ENCODE measurements around the gene SNAPC3. TPM values are rescaled to one million over a fixed set of nuclear protein-coding genes. Genes with fewer than 3 reads are reported as not detected.
"Not testable (repeated sequence)": the region's sequence is repeated elsewhere in the genome, so short reads cannot be mapped to it uniquely, and the experiment has no call there.

The SNAPC3 gene
- total RNA-seq, 5 donors from 2014 or later (not counting 1 experiment from before 2014, with no cell fraction given) = 11.3 to 32.4 (median 25.6) TPM

GRCh38 chr9:15427702-15428101 lies 5.0 kb downstream of the SNAPC3 start:
- CTCF ChIA-PET = interaction anchor here in 1 of 2 donors (1.1 kb wide), 1 partner anchor 215 kb away, joined by 3 read pairs; no protein-coding TSS in a partner anchor
- not testable (repeated sequence) for H3K27ac ChIP-seq (ENCODE audit: low read length); ATAC-seq (replicated peaks in 1 of 4); H3K27me3 ChIP-seq (replicated peaks in 1 of 2; ENCODE audit: control insufficient read depth in 2 of 2, extremely low read depth in 1 of 2, insufficient read depth in 2 of 2, low read length in 1 of 2); H3K4me3 ChIP-seq (ENCODE audit: control insufficient read depth in 1 of 2, extremely low read depth in 1 of 2, low read length in 1 of 2); H3K27ac Mint-ChIP-seq; H3K27me3 Mint-ChIP-seq; H3K4me3 Mint-ChIP-seq; H3K9me3 ChIP-seq; DNase-seq; H3K9me3 Mint-ChIP-seq
- Histone ChIP-seq H3K36me3 (ENCODE audit: control insufficient read depth in 2 of 2, extremely low read depth in 1 of 2, insufficient read depth in 1 of 2, low read length in 1 of 2) (peaks cover 4 to 29% of the 10 kb centered on the region in 2 donors), H3K4me1 (ENCODE audit: control insufficient read depth in 1 of 2, extremely low read depth in 1 of 2, insufficient read depth in 2 of 2, low read length in 2 of 2) (peaks cover 11 to 23% of the 10 kb centered on the region in 2 experiments)
- H3K36me3 Mint-ChIP-seq = peaks cover 41% of the 10 kb centered on the region
- POLR2A ChIA-PET = interaction anchor here (0.7 kb wide), 2 partner anchors 77 to 143 kb away, joined by 9 read pairs; no protein-coding TSS in a partner anchor
- WGBS (ENCODE audit: insufficient coverage) = no CpG with 5 or more reads among the region's 7 CpGs
- H3K4me1 Mint-ChIP-seq = peaks cover 66 to 79% (median 67%) of the 10 kb centered on the region in 3 donors

GRCh38 chr9:15430920-15431844 lies 8.5 kb downstream of the SNAPC3 start:
- no peak overlapping the region for H3K27ac ChIP-seq (ENCODE audit: low read length)
- H3K27ac Mint-ChIP-seq = peak overlapping the region; percentile 44 to 77
- no peak for DNase-seq

GRCh38 chr9:15433191-15433590 lies 10.5 kb downstream of the SNAPC3 start:
- WGBS (ENCODE audit: insufficient coverage) = no CpG with 5 or more reads among the region's 4 CpGs
- POLR2A ChIA-PET = interaction anchor here (0.7 to 1.0 kb wide), 2 partner anchors 9 to 79 kb away, joined by 3 read pairs; no protein-coding TSS in a partner anchor
- Histone ChIP-seq H3K27ac (ENCODE audit: low read length) (no peak overlapping the region), H3K36me3 (ENCODE audit: control insufficient read depth in 2 of 2, extremely low read depth in 1 of 2, insufficient read depth in 1 of 2, low read length in 1 of 2) (peaks cover 7 to 26% of the 10 kb centered on the region in 2 donors), H3K4me1 (ENCODE audit: control insufficient read depth in 1 of 2, extremely low read depth in 1 of 2, insufficient read depth in 2 of 2, low read length in 2 of 2) (no peaks in the 10 kb centered on the region), H3K27me3 (replicated peaks in 1 of 2; ENCODE audit: control insufficient read depth in 2 of 2, extremely low read depth in 1 of 2, insufficient read depth in 2 of 2, low read length in 1 of 2) (no peaks in the 10 kb centered on the region), H3K9me3 (no peaks in the 10 kb centered on the region), H3K4me3 (ENCODE audit: control insufficient read depth in 1 of 2, extremely low read depth in 1 of 2, low read length in 1 of 2) (no peak overlapping the region)
- no peak overlapping the region for H3K4me3 Mint-ChIP-seq
- ATAC-seq (replicated peaks in 1 of 4) = no peak
- H3K36me3 Mint-ChIP-seq = peaks cover 59% of the 10 kb centered on the region
- no peak for DNase-seq
- CTCF ChIA-PET = interaction anchor here in 1 of 2 donors (0.7 to 0.8 kb wide), 2 partner anchors 27 to 66 kb away, joined by 3 read pairs; no protein-coding TSS in a partner anchor
- H3K27me3 Mint-ChIP-seq = no peaks in the 10 kb centered on the region
- H3K27ac Mint-ChIP-seq = no peak overlapping the region
- H3K4me1 Mint-ChIP-seq = peaks cover 55 to 66% (median 63%) of the 10 kb centered on the region in 3 donors
- H3K9me3 Mint-ChIP-seq = no peaks in the 10 kb centered on the region

More at GRCh38 chr9:15430920-15431844, 8.5 kb downstream of the SNAPC3 start:
- H3K27me3 ChIP-seq (replicated peaks in 1 of 2; ENCODE audit: control insufficient read depth in 2 of 2, extremely low read depth in 1 of 2, insufficient read depth in 2 of 2, low read length in 1 of 2) = no peaks in the 10 kb centered on the region
- H3K36me3 Mint-ChIP-seq = peaks cover 46% of the 10 kb centered on the region
- POLR2A ChIA-PET = no interaction called here
- WGBS (ENCODE audit: insufficient coverage) = 75% methylated on average over 2 of the region's 5 CpGs
- no peaks in the 10 kb centered on the region for H3K9me3 ChIP-seq
- H3K27me3 Mint-ChIP-seq = no peaks in the 10 kb centered on the region
- H3K4me3 Mint-ChIP-seq = no peak overlapping the region
- no peak for ATAC-seq (replicated peaks in 1 of 4)
- peaks cover 53 to 64% (median 57%) of the 10 kb centered on the region in 3 donors for H3K4me1 Mint-ChIP-seq
- H3K4me1 ChIP-seq (ENCODE audit: control insufficient read depth in 1 of 2, extremely low read depth in 1 of 2, insufficient read depth in 2 of 2, low read length in 2 of 2) = peaks cover 0 to 7% of the 10 kb centered on the region in 2 experiments
- H3K9me3 Mint-ChIP-seq = no peaks in the 10 kb centered on the region
- H3K4me3 ChIP-seq (ENCODE audit: control insufficient read depth in 1 of 2, extremely low read depth in 1 of 2, low read length in 1 of 2) = no peak overlapping the region
- CTCF ChIA-PET = interaction anchor here in 1 of 2 donors (0.6 kb wide), 1 partner anchor 73 kb away, joined by 3 read pairs; no protein-coding TSS in a partner anchor
- H3K36me3 ChIP-seq (ENCODE audit: control insufficient read depth in 2 of 2, extremely low read depth in 1 of 2, insufficient read depth in 1 of 2, low read length in 1 of 2) = peaks cover 4 to 31% of the 10 kb centered on the region in 2 donors

- H3K9me3 ChIP-seq = no peaks in the 10 kb centered on the region
- no peaks in the 10 kb centered on the region for H3K4me1 ChIP-seq (ENCODE audit: control insufficient read depth in 1 of 2, extremely low read depth in 1 of 2, insufficient read depth in 2 of 2, low read length in 2 of 2)
- Mint-ChIP-seq H3K4me3 (no peak overlapping the region), H3K27me3 (no peaks in the 10 kb centered on the region), H3K27ac (no peak overlapping the region), H3K36me3 (peaks cover 61% of the 10 kb centered on the region), H3K4me1 (peaks cover 55 to 66% (median 65%) of the 10 kb centered on the region in 3 donors), H3K9me3 (no peaks in the 10 kb centered on the region)
- ChIA-PET CTCF (interaction anchor here in 1 of 2 donors (0.7 kb wide), 1 partner anchor 65 kb away, joined by 3 read pairs; no protein-coding TSS in a partner anchor), POLR2A (interaction anchor here in 1 of 2 donors (0.7 kb wide), 2 partner anchors 78 to 172 kb away, joined by 3 read pairs; no protein-coding TSS in a partner anchor)
- H3K27ac ChIP-seq (ENCODE audit: low read length) = no peak overlapping the region
- no CpG with 5 or more reads among the region's 3 CpGs for WGBS (ENCODE audit: insufficient coverage)
- no peak for ATAC-seq (replicated peaks in 1 of 4)
- DNase-seq = no peak
- H3K4me3 ChIP-seq (ENCODE audit: control insufficient read depth in 1 of 2, extremely low read depth in 1 of 2, low read length in 1 of 2) = no peak overlapping the region
- peaks cover 7 to 26% of the 10 kb centered on the region in 2 donors for H3K36me3 ChIP-seq (ENCODE audit: control insufficient read depth in 2 of 2, extremely low read depth in 1 of 2, insufficient read depth in 1 of 2, low read length in 1 of 2)
- no peaks in the 10 kb centered on the region for H3K27me3 ChIP-seq (replicated peaks in 1 of 2; ENCODE audit: control insufficient read depth in 2 of 2, extremely low read depth in 1 of 2, insufficient read depth in 2 of 2, low read length in 1 of 2)
Observed at GRCh38 chr9:15433661-15434060, 11.0 kb downstream of the SNAPC3 start.

- no peaks in the 10 kb centered on the region for H3K27me3 Mint-ChIP-seq
- no peak overlapping the region for H3K4me3 ChIP-seq (ENCODE audit: control insufficient read depth in 1 of 2, extremely low read depth in 1 of 2, low read length in 1 of 2)
- no peaks in the 10 kb centered on the region for H3K9me3 Mint-ChIP-seq
- H3K4me1 Mint-ChIP-seq = peaks cover 23 to 32% (median 30%) of the 10 kb centered on the region in 3 donors
- ChIA-PET POLR2A (no interaction called here), CTCF (no interaction called here)
- ATAC-seq (replicated peaks in 1 of 4) (no peak), DNase-seq (no peak)
- peaks cover 67% of the 10 kb centered on the region for H3K36me3 Mint-ChIP-seq
- no peak overlapping the region for H3K27ac ChIP-seq (ENCODE audit: low read length)
- H3K9me3 ChIP-seq = no peaks in the 10 kb centered on the region
- no peaks in the 10 kb centered on the region for H3K27me3 ChIP-seq (replicated peaks in 1 of 2; ENCODE audit: control insufficient read depth in 2 of 2, extremely low read depth in 1 of 2, insufficient read depth in 2 of 2, low read length in 1 of 2)
- H3K36me3 ChIP-seq (ENCODE audit: control insufficient read depth in 2 of 2, extremely low read depth in 1 of 2, insufficient read depth in 1 of 2, low read length in 1 of 2) = peaks cover 3 to 28% of the 10 kb centered on the region in 2 donors
- H3K27ac Mint-ChIP-seq = no peak overlapping the region
- WGBS (ENCODE audit: insufficient coverage) = no CpG with 5 or more reads among the region's 7 CpGs
- no peak overlapping the region for H3K4me3 Mint-ChIP-seq
- no peaks in the 10 kb centered on the region for H3K4me1 ChIP-seq (ENCODE audit: control insufficient read depth in 1 of 2, extremely low read depth in 1 of 2, insufficient read depth in 2 of 2, low read length in 2 of 2)
Observed at GRCh38 chr9:15438891-15439290, 16.2 kb downstream of the SNAPC3 start.

GRCh38 chr9:15441841-15442240 lies 19.2 kb downstream of the SNAPC3 start:
- H3K4me1 ChIP-seq (ENCODE audit: control insufficient read depth in 1 of 2, extremely low read depth in 1 of 2, insufficient read depth in 2 of 2, low read length in 2 of 2); H3K27ac ChIP-seq (ENCODE audit: low read length); DNase-seq; H3K4me3 Mint-ChIP-seq; H3K9me3 Mint-ChIP-seq; CTCF ChIA-PET; ATAC-seq (replicated peaks in 1 of 4); H3K4me3 ChIP-seq (ENCODE audit: control insufficient read depth in 1 of 2, extremely low read depth in 1 of 2, low read length in 1 of 2); H3K27me3 ChIP-seq (replicated peaks in 1 of 2; ENCODE audit: control insufficient read depth in 2 of 2, extremely low read depth in 1 of 2, insufficient read depth in 2 of 2, low read length in 1 of 2); H3K27me3 Mint-ChIP-seq; H3K27ac Mint-ChIP-seq; H3K9me3 ChIP-seq; POLR2A ChIA-PET: not testable (repeated sequence)
- peaks cover 70% of the 10 kb centered on the region for H3K36me3 Mint-ChIP-seq
- WGBS (ENCODE audit: insufficient coverage) = 100% methylated on average over 3 of the region's 29 CpGs
- H3K4me1 Mint-ChIP-seq = peaks cover 18 to 25% (median 23%) of the 10 kb centered on the region in 3 donors
- H3K36me3 ChIP-seq (ENCODE audit: control insufficient read depth in 2 of 2, extremely low read depth in 1 of 2, insufficient read depth in 1 of 2, low read length in 1 of 2) = peaks cover 13 to 43% of the 10 kb centered on the region in 2 donors

Measured in T-cell (primary cell).